GM12878 (cell line): ENCODE results near the gene FLT3LG. TPM values are rescaled to one million over a fixed set of nuclear protein-coding genes. Genes with fewer than 3 reads are reported as not detected.
A peak's percentile ranks its signal among the peaks of the same experiment; 100 is the strongest.

Source experiments
- CEBPB ChIP-seq, 2 experiments: fragments of 150-350 bp in 1 of 2; IDR thresholded peaks; 2 replicates each; pipeline ENCODE4 v1.6.1; 2012 to 2014; ENCODE audit warnings: low read depth in 2 of 2, low read length in 2 of 2, borderline replicate concordance in 1 of 2, inconsistent platforms in 1 of 2
- CHD2 ChIP-seq: IDR thresholded peaks from 2 replicates; pipeline ENCODE4 v1.6.1; 2011; ENCODE audit warnings: low read depth, low read length, improper control_type of control experiment, borderline replicate concordance
- EED ChIP-seq: sonication (generic); IDR thresholded peaks from 2 replicates; pipeline ENCODE4 v1.6.1; 2016; ENCODE audit warnings: antibody characterized with exemption, low read depth
- ELK1 ChIP-seq: IDR thresholded peaks from 2 replicates; pipeline ENCODE4 v1.6.1; 2012; ENCODE audit warnings: low read depth, low read length, improper control_type of control experiment
- EP300 ChIP-seq, 2 experiments: fragments of 150-350 bp in 1 of 2; IDR thresholded peaks; 2 replicates each; pipeline ENCODE4 v1.6.1; 2011 to 2012; ENCODE audit warnings: low read depth in 2 of 2, low read length in 2 of 2, borderline replicate concordance in 1 of 2, improper control_type of control experiment in 1 of 2, inconsistent platforms in 1 of 2; ENCODE audit not compliant: control insufficient read depth in 1 of 2
- EZH2 ChIP-seq: IDR thresholded peaks from 2 replicates; pipeline ENCODE4 v1.6.1; 2012; ENCODE audit warnings: low read depth, mild to moderate bottlenecking, control low read depth, inconsistent platforms, low read length, borderline replicate concordance; ENCODE audit not compliant: control insufficient read depth
- FOS ChIP-seq: IDR thresholded peaks from 3 replicates; pipeline ENCODE4 v1.6.1; 2011; ENCODE audit warnings: borderline replicate concordance; ENCODE audit not compliant: insufficient read length; ENCODE audit errors: extremely low read depth
- IRF5 ChIP-seq: fragments of 450-650 bp; IDR thresholded peaks from 2 replicates; pipeline ENCODE4 v1.6.1; 2017; ENCODE audit warnings: borderline replicate concordance
- JUND ChIP-seq: IDR thresholded peaks from 2 replicates; pipeline ENCODE4 v1.6.1; 2012; ENCODE audit warnings: low read depth, mild to moderate bottlenecking, low read length, improper control_type of control experiment, moderate library complexity
- MLLT1 ChIP-seq: fragments of 450-650 bp; IDR thresholded peaks from 2 replicates; pipeline ENCODE4 v1.6.1; 2016; ENCODE audit warnings: mild to moderate bottlenecking
- MTA2 ChIP-seq: fragments of 450-650 bp; IDR thresholded peaks from 2 replicates; pipeline ENCODE4 v1.6.1; 2016; ENCODE audit warnings: low read depth, mild to moderate bottlenecking, moderate library complexity
- NR2C1 ChIP-seq: fragments of 450-650 bp; IDR thresholded peaks from 2 replicates; pipeline ENCODE4 v1.6.1; 2017; ENCODE audit warnings: antibody characterized with exemption, mild to moderate bottlenecking, moderate library complexity
- SMARCA5 ChIP-seq: fragments of 450-650 bp; IDR thresholded peaks from 2 replicates; pipeline ENCODE4 v1.6.1; 2017; ENCODE audit warnings: mild to moderate bottlenecking
- SREBF2 ChIP-seq: IDR thresholded peaks from 2 replicates; pipeline ENCODE4 v1.6.1; 2012; ENCODE audit warnings: mild to moderate bottlenecking, low read length
- STAT3 ChIP-seq: IDR thresholded peaks from 2 replicates; pipeline ENCODE4 v1.6.1; 2011; ENCODE audit warnings: low read depth, low read length, improper control_type of control experiment
- YY1 ChIP-seq: IDR thresholded peaks from 2 replicates; pipeline ENCODE4 v1.6.1; 2011; ENCODE audit warnings: low read depth, mild to moderate bottlenecking, low read length
- ZZZ3 ChIP-seq: IDR thresholded peaks from 2 replicates; pipeline ENCODE4 v1.6.1; 2011; ENCODE audit warnings: low read depth; ENCODE audit not compliant: control insufficient read depth, insufficient read length
- polyA plus RNA-seq, 11 experiments: library from polyadenylated mRNA; depleted of rRNA in 4 of 11; unstranded in 6 of 11; stranded (reverse) in 5 of 11; fragments of >200 nt; fragmentation: Nextera tagmentation in 4 of 11; fragmentation: Illumina TruSeq in 1 of 11; extraction: Ambion mirVana in 4 of 11; extraction: Trizol in 1 of 11; gene quantifications; 1 replicate in 1 of 11; 2 replicates in 10 of 11; pipeline versions ENCODE4 v1.2.1 to v1.2.3, GENCODE V29; 2011 to 2016; ENCODE audit warnings: inconsistent platforms in 2 of 11, missing spikeins in 2 of 11, low read depth in 1 of 11
- total RNA-seq, 4 experiments: library from RNA; depleted of rRNA in 3 of 4; stranded (reverse); fragments of >200 nt in 3 of 4; fragmentation: Illumina TruSeq in 1 of 4; extraction: Trizol in 1 of 4; gene quantifications; 2 replicates each; pipeline versions ENCODE4 v1.2.1 to v1.2.3, GENCODE V29; 2013 to 2021
- TF ChIP-seq, protein P1 (sequence below): fragments of 450-650 bp; IDR thresholded peaks from 2 replicates; pipeline ENCODE4 v1.6.1; 2017; ENCODE audit warnings: low read depth, mild to moderate bottlenecking, moderate library complexity
- TF ChIP-seq, protein P2 (sequence below): IDR thresholded peaks from 2 replicates; pipeline ENCODE4 v1.6.1; 2012; ENCODE audit warnings: low read length, inconsistent platforms
- TF ChIP-seq, protein P3 (sequence below): IDR thresholded peaks from 2 replicates; pipeline ENCODE4 v1.6.1; 2011; ENCODE audit warnings: borderline replicate concordance, low read depth, mild to moderate bottlenecking, moderate library complexity, low read length; ENCODE audit not compliant: insufficient read depth, poor library complexity, severe bottlenecking

Gene FLT3LG
- total and polyA plus RNA-seq, 10 of the 15 experiments (the other 5 are each of a cell fraction or from before 2014, with no cell fraction given) = 0.68 to 13.1 (median 4.3) TPM

DNA sequence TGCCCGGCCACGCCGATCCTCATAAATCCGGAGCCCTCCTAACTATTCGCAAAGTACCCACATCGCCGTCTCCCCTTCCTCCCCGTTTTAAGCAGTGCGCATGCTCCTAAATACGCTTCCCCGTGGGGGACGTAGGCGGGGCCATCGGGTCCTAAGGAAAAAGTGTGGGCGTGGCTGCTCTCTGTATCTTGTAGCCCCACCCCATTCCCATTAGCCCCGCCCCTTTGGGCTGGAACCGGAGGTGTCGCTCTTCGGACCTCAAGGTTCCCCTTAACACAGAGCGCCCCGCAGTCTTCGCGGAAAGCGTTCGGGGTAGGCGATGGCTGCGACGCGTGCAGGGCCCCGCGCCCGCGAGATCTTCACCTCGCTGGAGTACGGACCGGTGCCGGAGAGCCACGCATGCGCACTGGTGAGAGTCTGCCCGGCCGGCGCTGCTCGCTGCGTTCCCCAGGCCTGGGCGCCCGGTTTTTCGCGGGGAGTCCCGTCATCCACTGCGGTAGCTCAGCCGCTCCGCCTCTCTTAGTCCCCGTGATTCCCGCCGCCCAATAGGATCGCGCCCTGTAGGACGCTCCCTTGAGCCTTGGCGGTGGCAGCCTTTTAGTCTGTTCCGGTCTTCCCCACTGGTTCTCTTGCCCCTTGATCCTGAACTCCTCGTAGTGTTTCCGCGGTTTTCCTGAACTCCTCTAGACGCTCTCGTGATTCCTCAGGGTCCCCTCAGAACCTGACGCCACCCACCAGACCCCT, 20.8 kb upstream of the FLT3LG start, which contains the start of gene ALDH16A1 (continued):
- no peak for TF ChIP-seq EP300 (IDR thresholded peaks at IDR 0.05; ENCODE audit: borderline replicate concordance in 1 of 2, control insufficient read depth in 1 of 2, low read depth in 2 of 2, low read length in 2 of 2)
- TF ChIP-seq EZH2 = no peak
- no peak for TF ChIP-seq IRF5
- TF ChIP-seq, protein P1, sequence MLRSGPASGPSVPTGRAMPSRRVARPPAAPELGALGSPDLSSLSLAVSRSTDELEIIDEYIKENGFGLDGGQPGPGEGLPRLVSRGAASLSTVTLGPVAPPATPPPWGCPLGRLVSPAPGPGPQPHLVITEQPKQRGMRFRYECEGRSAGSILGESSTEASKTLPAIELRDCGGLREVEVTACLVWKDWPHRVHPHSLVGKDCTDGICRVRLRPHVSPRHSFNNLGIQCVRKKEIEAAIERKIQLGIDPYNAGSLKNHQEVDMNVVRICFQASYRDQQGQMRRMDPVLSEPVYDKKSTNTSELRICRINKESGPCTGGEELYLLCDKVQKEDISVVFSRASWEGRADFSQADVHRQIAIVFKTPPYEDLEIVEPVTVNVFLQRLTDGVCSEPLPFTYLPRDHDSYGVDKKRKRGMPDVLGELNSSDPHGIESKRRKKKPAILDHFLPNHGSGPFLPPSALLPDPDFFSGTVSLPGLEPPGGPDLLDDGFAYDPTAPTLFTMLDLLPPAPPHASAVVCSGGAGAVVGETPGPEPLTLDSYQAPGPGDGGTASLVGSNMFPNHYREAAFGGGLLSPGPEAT = peak; percentile 82
- no peak for TF ChIP-seq NR2C1
- TF ChIP-seq STAT3 = no peak
- TF ChIP-seq CHD2 = peak; percentile 93
- no peak for TF ChIP-seq MTA2
- TF ChIP-seq, protein P2, sequence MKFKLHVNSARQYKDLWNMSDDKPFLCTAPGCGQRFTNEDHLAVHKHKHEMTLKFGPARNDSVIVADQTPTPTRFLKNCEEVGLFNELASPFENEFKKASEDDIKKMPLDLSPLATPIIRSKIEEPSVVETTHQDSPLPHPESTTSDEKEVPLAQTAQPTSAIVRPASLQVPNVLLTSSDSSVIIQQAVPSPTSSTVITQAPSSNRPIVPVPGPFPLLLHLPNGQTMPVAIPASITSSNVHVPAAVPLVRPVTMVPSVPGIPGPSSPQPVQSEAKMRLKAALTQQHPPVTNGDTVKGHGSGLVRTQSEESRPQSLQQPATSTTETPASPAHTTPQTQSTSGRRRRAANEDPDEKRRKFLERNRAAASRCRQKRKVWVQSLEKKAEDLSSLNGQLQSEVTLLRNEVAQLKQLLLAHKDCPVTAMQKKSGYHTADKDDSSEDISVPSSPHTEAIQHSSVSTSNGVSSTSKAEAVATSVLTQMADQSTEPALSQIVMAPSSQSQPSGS = no peak
- TF ChIP-seq, protein P3, sequence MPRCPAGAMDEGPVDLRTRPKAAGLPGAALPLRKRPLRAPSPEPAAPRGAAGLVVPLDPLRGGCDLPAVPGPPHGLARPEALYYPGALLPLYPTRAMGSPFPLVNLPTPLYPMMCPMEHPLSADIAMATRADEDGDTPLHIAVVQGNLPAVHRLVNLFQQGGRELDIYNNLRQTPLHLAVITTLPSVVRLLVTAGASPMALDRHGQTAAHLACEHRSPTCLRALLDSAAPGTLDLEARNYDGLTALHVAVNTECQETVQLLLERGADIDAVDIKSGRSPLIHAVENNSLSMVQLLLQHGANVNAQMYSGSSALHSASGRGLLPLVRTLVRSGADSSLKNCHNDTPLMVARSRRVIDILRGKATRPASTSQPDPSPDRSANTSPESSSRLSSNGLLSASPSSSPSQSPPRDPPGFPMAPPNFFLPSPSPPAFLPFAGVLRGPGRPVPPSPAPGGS = no peak
- TF ChIP-seq ELK1 = peak; percentile 61
- TF ChIP-seq SMARCA5 = 0 out of 2 replicates have a peak, but pooled peaks have one; percentile 6
- peak; percentile 66 for TF ChIP-seq YY1
- TF ChIP-seq MLLT1 = no peak; the same call in 1 of the 2 replicates
- 0 out of 2 replicates have a peak, but pooled peaks have one; percentile 4 for TF ChIP-seq JUND
- no peak for TF ChIP-seq SREBF2
- no peak for TF ChIP-seq CEBPB (IDR thresholded peaks at IDR 0.05; ENCODE audit: borderline replicate concordance in 1 of 2, low read depth in 2 of 2, low read length in 2 of 2)
- peak; percentile 9 for TF ChIP-seq FOS
- no peak for TF ChIP-seq ZZZ3
- no peak for TF ChIP-seq EED
